Upper lobe of left lung (tissue), 6 donors: Measurements from ENCODE around the gene FLRT2. TPM values are rescaled to one million over a fixed set of nuclear protein-coding genes. Genes with fewer than 3 reads are reported as not detected.

ENCODE experiments used
- ATAC-seq, 2 donors: fragments of 200-7000 bp; cut with Tn5 transposase; one replicate each; pipeline ENCODE4 v1.9.1; 2022; ENCODE audit warnings: mild to moderate bottlenecking in 2 of 2, moderate library complexity in 2 of 2; ENCODE audit not compliant: low FRiP score in 2 of 2
- DNase-seq, 2 donors: peaks; one replicate each; pipeline ENCODE4 v3.0.0-alpha.2; 2019 to 2020
- H3K27ac ChIP-seq, 4 donors: fragments of 200-600 bp; sonication (generic); one replicate each; pipeline ENCODE4 v1.5.1; 2016 to 2019
- H3K27me3 ChIP-seq, 4 donors: fragments of 200-600 bp; sonication (generic); one replicate each; pipeline ENCODE4 v1.5.1; 2017 to 2019
- H3K36me3 ChIP-seq, 4 donors: fragments of 200-600 bp; sonication (generic); one replicate each; pipeline ENCODE4 v1.5.1; 2016 to 2019
- H3K4me1 ChIP-seq, 4 donors: fragments of 200-600 bp; sonication (generic); one replicate each; pipeline ENCODE4 v1.5.1; 2018 to 2019
- H3K4me3 ChIP-seq, 4 donors: fragments of 200-600 bp; sonication (generic); one replicate each; pipeline ENCODE4 v1.5.1; 2017 to 2019; ENCODE audit warnings: mild to moderate bottlenecking in 2 of 4, moderate library complexity in 1 of 4
- H3K9me3 ChIP-seq, 4 donors: fragments of 200-600 bp; sonication (generic); one replicate each; pipeline ENCODE4 v1.5.1; 2018 to 2019
- CTCF ChIP-seq, 6 experiments: fragments of 450-650 bp in 4 of 6; fragments of 200-600 bp in 2 of 6; sonication (generic) in 2 of 6; IDR thresholded peaks; one replicate each; pipeline ENCODE4 v1.5.1; 2016 to 2019; ENCODE audit warnings: antibody characterized with exemption in 6 of 6
- EP300 ChIP-seq, 4 donors: sonication (generic); formaldehyde crosslinking; IDR thresholded peaks; one replicate each; pipeline ENCODE4 v1.5.1; 2017; ENCODE audit warnings: antibody characterized with exemption in 4 of 4, control low read depth in 2 of 4
- POLR2A ChIP-seq, 4 donors: fragments of 450-650 bp; IDR thresholded peaks; one replicate each; pipeline ENCODE4 v1.5.1; 2016 to 2017; ENCODE audit warnings: antibody characterized with exemption in 4 of 4, mild to moderate bottlenecking in 2 of 4
- POLR2AphosphoS5 ChIP-seq, 2 donors: sonication (generic); formaldehyde crosslinking; IDR thresholded peaks; one replicate each; pipeline ENCODE4 v1.5.1; 2017; ENCODE audit warnings: antibody characterized with exemption in 2 of 2
- WGBS, 2 donors: methylation state at CpG; one replicate each; pipeline ENCODE4 v1.1.5; 2017 to 2018; 5-methylcytosine and 5-hydroxymethylcytosine counted together
- total RNA-seq, 6 donors: library from RNA; depleted of rRNA in 4 of 6; stranded (reverse); fragments of >200 nt in 4 of 6; gene quantifications; one replicate each; pipeline versions ENCODE4 v1.1.0 to v1.2.1, GENCODE V29; 2016 to 2021
- donor health status: DM: no; HTN: no; CAD: no; lungs with moderate emphysema.
- donor health status: DM: no; HTN: yes; CAD: no; lungs with severe emphysema.

The FLRT2 gene
- total RNA-seq, 6 donors from 2014 or later, result 0.91 to 24.1 (median 5.0) TPM

GRCh38 chr14:85580536-85581140 is 50.7 kb downstream of the FLRT2 start:
- H3K27me3 ChIP-seq, result no peaks in the 10 kb centered on the region
- H3K27ac ChIP-seq, result no peak overlapping the region
- ATAC-seq (no peak), DNase-seq (no peak)
- no peaks in the 10 kb centered on the region for H3K4me1 ChIP-seq
- WGBS, 2 donors, result 92% methylated on average over 8 of the region's 8 CpGs
- TF ChIP-seq EP300 (IDR thresholded peaks at IDR 0.05), result no peak
- TF ChIP-seq POLR2A (IDR thresholded peaks at IDR 0.05), result no peak
- TF ChIP-seq CTCF (IDR thresholded peaks at IDR 0.05), result no peak
- TF ChIP-seq POLR2AphosphoS5 (IDR thresholded peaks at IDR 0.05), result no peak
- H3K9me3 ChIP-seq, result no peaks in the 10 kb centered on the region
- H3K36me3 ChIP-seq, result no peaks in the 10 kb centered on the region
- H3K4me3 ChIP-seq, result no peak overlapping the region

GRCh38 chr14:85581691-85582090 is 51.7 kb downstream of the FLRT2 start:
- H3K9me3 ChIP-seq, result no peaks in the 10 kb centered on the region
- ATAC-seq, result no peak
- H3K27ac ChIP-seq, result no peak overlapping the region
- no peaks in the 10 kb centered on the region for H3K4me1 ChIP-seq
- no peak for DNase-seq
- no peaks in the 10 kb centered on the region for H3K36me3 ChIP-seq
- 74 to 78% methylated on average over 1 of the region's 1 CpG for WGBS, 2 donors
- H3K4me3 ChIP-seq, result no peak overlapping the region
- no peak for TF ChIP-seq EP300 (IDR thresholded peaks at IDR 0.05)
- no peak for TF ChIP-seq POLR2AphosphoS5 (IDR thresholded peaks at IDR 0.05)
- H3K27me3 ChIP-seq, result no peaks in the 10 kb centered on the region

- H3K27me3 ChIP-seq, result no peaks in the 10 kb centered on the region
- DNase-seq (no peak), ATAC-seq (no peak)
- no peak overlapping the region for H3K4me3 ChIP-seq
- TF ChIP-seq POLR2AphosphoS5 (IDR thresholded peaks at IDR 0.05) (no peak), POLR2A (IDR thresholded peaks at IDR 0.05) (no peak), CTCF (IDR thresholded peaks at IDR 0.05) (no peak), EP300 (IDR thresholded peaks at IDR 0.05) (no peak)
- no peaks in the 10 kb centered on the region for H3K36me3 ChIP-seq
- WGBS, 2 donors, result 77 to 83% methylated on average over 5 of the region's 5 CpGs
- no peaks in the 10 kb centered on the region for H3K4me1 ChIP-seq
- H3K9me3 ChIP-seq, result no peaks in the 10 kb centered on the region
- H3K27ac ChIP-seq, result no peak overlapping the region
Observed at GRCh38 chr14:85583380-85583779, 53.4 kb downstream of the FLRT2 start.

- Histone ChIP-seq H3K4me1 (no peaks in the 10 kb centered on the region), H3K4me3 (no peak overlapping the region), H3K36me3 (no peaks in the 10 kb centered on the region), H3K27me3 (no peaks in the 10 kb centered on the region), H3K9me3 (no peaks in the 10 kb centered on the region), H3K27ac (no peak overlapping the region)
- no peak for TF ChIP-seq POLR2AphosphoS5 (IDR thresholded peaks at IDR 0.05)
- no peak for TF ChIP-seq CTCF (IDR thresholded peaks at IDR 0.05)
- TF ChIP-seq EP300 (IDR thresholded peaks at IDR 0.05), result no peak
- TF ChIP-seq POLR2A (IDR thresholded peaks at IDR 0.05), result no peak
- DNase-seq, result peak in 1 of 2 donors; percentile 4
- no peak for ATAC-seq
- WGBS, 2 donors, result 76 to 83% methylated on average over 5 of the region's 6 CpGs
Observed at GRCh38 chr14:85584481-85584880, 54.5 kb downstream of the FLRT2 start.

GRCh38 chr14:85587151-85587711 is 57.3 kb downstream of the FLRT2 start:
- WGBS, 2 donors, result 40 to 41% methylated on average over 6 of the region's 6 CpGs
- DNase-seq (peak in 1 of 2 donors; percentile 41), ATAC-seq (peak; percentile 79 to 86)
- H3K36me3 ChIP-seq, result no peaks in the 10 kb centered on the region
- no peak overlapping the region for H3K27ac ChIP-seq
- no peaks in the 10 kb centered on the region for H3K27me3 ChIP-seq
- no peak for TF ChIP-seq CTCF (IDR thresholded peaks at IDR 0.05)
- TF ChIP-seq POLR2AphosphoS5 (IDR thresholded peaks at IDR 0.05), result no peak
- TF ChIP-seq POLR2A (IDR thresholded peaks at IDR 0.05), result no peak
- no peak for TF ChIP-seq EP300 (IDR thresholded peaks at IDR 0.05)
- no peaks in the 10 kb centered on the region for H3K9me3 ChIP-seq
- H3K4me3 ChIP-seq, result no peak overlapping the region
- H3K4me1 ChIP-seq, result no peaks in the 10 kb centered on the region
